Hepatocyte (in vitro differentiated cells): Measurements from ENCODE around the gene ZEB1.

Experiments used
- CTCF ChIP-seq: fragments of 200-600 bp; sonication (generic); IDR thresholded peaks from 2 replicates; pipeline ENCODE4 v1.5.1; 2016; ENCODE audit warnings: antibody characterized with exemption, mild to moderate bottlenecking; ENCODE audit not compliant: poor library complexity
- EZH2phosphoT487 ChIP-seq: fragments of 200-600 bp; sonication (generic); IDR thresholded peaks from one replicate; pipeline ENCODE4 v1.6.1; 2018; ENCODE audit warnings: antibody characterized with exemption, mild to moderate bottlenecking, low read depth, moderate library complexity; ENCODE audit not compliant: unreplicated experiment, severe bottlenecking

- no peak for TF ChIP-seq CTCF
- no peak for TF ChIP-seq EZH2phosphoT487
These were observed 76.7 kb downstream of the ZEB1 start for GRCh38 chr10:31395695-31396094.
